ENCODE data around the gene FAM180A. TPM values are rescaled to one million over a fixed set of nuclear protein-coding genes. Genes with fewer than 3 reads are reported as not detected.

The FAM180A gene
- total RNA-seq, 1 experiment from 2014 or later, result not detected

GRCh38 chr7:135768064-135768463 is 19.5 kb upstream of the FAM180A start:
- no peak overlapping the region for H3K27ac Mint-ChIP-seq
- ATAC-seq, result no peak
- ChIA-PET POLR2A (no interaction called here), CTCF (interaction anchor here (0.6 kb wide), 1 partner anchor 57 kb away, joined by 5 read pairs; no protein-coding TSS in a partner anchor)
- no peak for DNase-seq (ENCODE audit: low spot score)
- H3K4me3 Mint-ChIP-seq, result no peak overlapping the region
- peaks cover 2% of the 10 kb centered on the region; the same call in 1 of the 2 replicates for H3K27me3 Mint-ChIP-seq (ENCODE audit: low read depth)
- no peaks in the 10 kb centered on the region for H3K36me3 Mint-ChIP-seq
- peaks cover 11% of the 10 kb centered on the region for H3K4me1 Mint-ChIP-seq
- H3K9me3 Mint-ChIP-seq, result no peaks in the 10 kb centered on the region
- no peak for TF ChIP-seq E2F1 (CRISPR knock-in tag; IDR thresholded peaks at IDR 0.05)

- Mint-ChIP-seq H3K9me3 (peaks cover 4% of the 10 kb centered on the region; the same call in 1 of the 2 replicates), H3K27me3 (ENCODE audit: low read depth) (no peaks in the 10 kb centered on the region; the same call in 1 of the 2 replicates), H3K4me1 (peaks cover 22% of the 10 kb centered on the region), H3K27ac (no peak overlapping the region), H3K4me3 (no peak overlapping the region), H3K36me3 (no peaks in the 10 kb centered on the region)
- POLR2A ChIA-PET, result no interaction called here
- CTCF ChIA-PET, result no interaction called here
- no peak for ATAC-seq
- no peak for TF ChIP-seq KAT7 (CRISPR knock-in tag; IDR thresholded peaks at IDR 0.05; ENCODE audit: borderline replicate concordance)
- TF ChIP-seq ZBTB21 (CRISPR knock-in tag; IDR thresholded peaks at IDR 0.05; ENCODE audit: borderline replicate concordance), result no peak
- TF ChIP-seq JUN (CRISPR knock-in tag; IDR thresholded peaks at IDR 0.05), result no peak
- TF ChIP-seq E2F4 (CRISPR knock-in tag; IDR thresholded peaks at IDR 0.05; ENCODE audit: borderline replicate concordance, low read depth), result no peak
- no peak for TF ChIP-seq ARID4B (CRISPR knock-in tag; IDR thresholded peaks at IDR 0.05; ENCODE audit: borderline replicate concordance)
- no peak for TF ChIP-seq NFE2L1 (CRISPR knock-in tag; IDR thresholded peaks at IDR 0.05)
- TF ChIP-seq HMGA2 (CRISPR knock-in tag; IDR thresholded peaks at IDR 0.05), result no peak
- TF ChIP-seq NR3C1 (CRISPR knock-in tag; conservative IDR thresholded peaks at IDR 0.05; ENCODE audit: low read depth), result no peak
- TF ChIP-seq PRRX2 (CRISPR knock-in tag; IDR thresholded peaks at IDR 0.05), result no peak
- no peak for DNase-seq (ENCODE audit: low spot score)
Observed at GRCh38 chr7:135763261-135763660, 14.6 kb upstream of the FAM180A start.

- DNase-seq (ENCODE audit: low spot score) (no peak), ATAC-seq (no peak)
- ChIA-PET CTCF (no interaction called here), POLR2A (no interaction called here)
- H3K27me3 Mint-ChIP-seq (ENCODE audit: low read depth), result no peaks in the 10 kb centered on the region; the same call in 1 of the 2 replicates
- no peak overlapping the region for H3K4me3 Mint-ChIP-seq
- peaks cover 12% of the 10 kb centered on the region for H3K9me3 Mint-ChIP-seq
- peaks cover 3% of the 10 kb centered on the region; the same call in 1 of the 2 replicates for H3K36me3 Mint-ChIP-seq
- H3K4me1 Mint-ChIP-seq, result peaks cover 28% of the 10 kb centered on the region
- TF ChIP-seq NFATC4 (CRISPR knock-in tag; IDR thresholded peaks at IDR 0.05) (no peak), SMAD4 (CRISPR knock-in tag; IDR thresholded peaks at IDR 0.05) (no peak), CDX4 (CRISPR knock-in tag; IDR thresholded peaks at IDR 0.05; ENCODE audit: borderline replicate concordance) (no peak)
- no peak overlapping the region for H3K27ac Mint-ChIP-seq
Observed at GRCh38 chr7:135761751-135762488, 13.3 kb upstream of the FAM180A start.

All from WTC11 (cell line).